ENCODE data around the gene ZNF281.

DNA sequence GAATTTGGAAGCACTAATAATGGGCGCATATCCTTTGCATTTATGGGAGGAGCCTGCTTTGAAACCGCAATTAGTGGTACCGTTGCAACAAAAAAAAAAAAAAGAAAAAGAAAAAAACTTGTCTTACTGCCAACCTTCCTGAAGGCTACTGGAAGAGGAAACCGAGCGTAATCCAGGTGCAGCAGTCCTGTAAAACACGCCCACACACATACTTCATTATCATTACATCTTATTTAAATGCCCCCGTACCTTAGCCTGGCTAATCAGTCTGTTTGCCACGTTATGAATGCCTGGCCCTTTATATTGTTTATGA, 686 bp upstream of the ZNF281 start:
- TF ChIP-seq POLR2A (IDR thresholded peaks at IDR 0.05; ENCODE audit: low read length) (no peak), GATA1 (IDR thresholded peaks at IDR 0.05; ENCODE audit: low read depth, low read length) (no peak)
